Ascending aorta (tissue), 2 donors: ENCODE results near the gene EFCAB9. TPM values are rescaled to one million over a fixed set of nuclear protein-coding genes. Genes with fewer than 3 reads are reported as not detected.
"Not testable (repeated sequence)": the region's sequence is repeated elsewhere in the genome, so short reads cannot be mapped to it uniquely, and the experiment has no call there.

Experiments
- DNase-seq, 2 donors: peaks; one replicate each; pipeline ENCODE4 v3.0.0-alpha.2; 2019; ENCODE audit warnings: low spot score in 2 of 2
- H3K27ac ChIP-seq, 2 donors: fragments of 200-600 bp; sonication (generic); one replicate each; pipeline ENCODE4 v1.5.1; 2016 to 2017; ENCODE audit warnings: mild to moderate bottlenecking in 1 of 2
- H3K27me3 ChIP-seq: fragments of 200-600 bp; sonication (generic); one replicate; pipeline ENCODE4 v1.5.1; 2017
- H3K36me3 ChIP-seq, 2 donors: fragments of 200-600 bp; sonication (generic); one replicate each; pipeline ENCODE4 v1.5.1; 2016
- H3K4me1 ChIP-seq, 2 donors: fragments of 200-600 bp; sonication (generic); one replicate each; pipeline ENCODE4 v1.5.1; 2016 to 2017; ENCODE audit warnings: mild to moderate bottlenecking in 1 of 2
- H3K4me3 ChIP-seq, 2 donors: fragments of 200-600 bp; sonication (generic); one replicate each; pipeline ENCODE4 v1.5.1; 2016 to 2017; ENCODE audit warnings: mild to moderate bottlenecking in 1 of 2
- H3K9me3 ChIP-seq, 2 donors: fragments of 200-600 bp; sonication (generic); one replicate each; pipeline ENCODE4 v1.5.1; 2016
- intact Hi-C: fragments of 100-400 bp; cut with DNase I; formaldehyde crosslinking; loops from one replicate; pipeline ENCODE4 v1.15.1; 2023
- total RNA-seq: library from RNA; depleted of rRNA; stranded (reverse); fragments of >200 nt; gene quantifications from one replicate; pipeline ENCODE4 v1.1.0, GENCODE V29; 2016
- TF ChIP-seq, protein P1 (sequence below), 3 experiments: fragments of 200-600 bp in 2 of 3; fragments of 450-650 bp in 1 of 3; sonication (generic) in 2 of 3; IDR thresholded peaks; one replicate each; pipeline ENCODE4 v1.5.1; 2016 to 2019; ENCODE audit warnings: antibody characterized with exemption in 3 of 3, mild to moderate bottlenecking in 1 of 3, moderate library complexity in 1 of 3

Gene EFCAB9
- total RNA-seq, 1 donor from 2014 or later = not detected

GRCh38 chr5:172147857-172148256 lies 46.1 kb upstream of the EFCAB9 start:
- TF ChIP-seq, protein P1, sequence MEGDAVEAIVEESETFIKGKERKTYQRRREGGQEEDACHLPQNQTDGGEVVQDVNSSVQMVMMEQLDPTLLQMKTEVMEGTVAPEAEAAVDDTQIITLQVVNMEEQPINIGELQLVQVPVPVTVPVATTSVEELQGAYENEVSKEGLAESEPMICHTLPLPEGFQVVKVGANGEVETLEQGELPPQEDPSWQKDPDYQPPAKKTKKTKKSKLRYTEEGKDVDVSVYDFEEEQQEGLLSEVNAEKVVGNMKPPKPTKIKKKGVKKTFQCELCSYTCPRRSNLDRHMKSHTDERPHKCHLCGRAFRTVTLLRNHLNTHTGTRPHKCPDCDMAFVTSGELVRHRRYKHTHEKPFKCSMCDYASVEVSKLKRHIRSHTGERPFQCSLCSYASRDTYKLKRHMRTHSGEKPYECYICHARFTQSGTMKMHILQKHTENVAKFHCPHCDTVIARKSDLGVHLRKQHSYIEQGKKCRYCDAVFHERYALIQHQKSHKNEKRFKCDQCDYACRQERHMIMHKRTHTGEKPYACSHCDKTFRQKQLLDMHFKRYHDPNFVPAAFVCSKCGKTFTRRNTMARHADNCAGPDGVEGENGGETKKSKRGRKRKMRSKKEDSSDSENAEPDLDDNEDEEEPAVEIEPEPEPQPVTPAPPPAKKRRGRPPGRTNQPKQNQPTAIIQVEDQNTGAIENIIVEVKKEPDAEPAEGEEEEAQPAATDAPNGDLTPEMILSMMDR (IDR thresholded peaks at IDR 0.05) = no peak
- Histone ChIP-seq H3K27me3 (no peaks in the 10 kb centered on the region), H3K27ac (no peak overlapping the region), H3K36me3 (no peaks in the 10 kb centered on the region), H3K9me3 (no peaks in the 10 kb centered on the region), H3K4me3 (no peak overlapping the region), H3K4me1 (no peaks in the 10 kb centered on the region)
- intact Hi-C loops = no loop called here
- DNase-seq = no peak

DNA sequence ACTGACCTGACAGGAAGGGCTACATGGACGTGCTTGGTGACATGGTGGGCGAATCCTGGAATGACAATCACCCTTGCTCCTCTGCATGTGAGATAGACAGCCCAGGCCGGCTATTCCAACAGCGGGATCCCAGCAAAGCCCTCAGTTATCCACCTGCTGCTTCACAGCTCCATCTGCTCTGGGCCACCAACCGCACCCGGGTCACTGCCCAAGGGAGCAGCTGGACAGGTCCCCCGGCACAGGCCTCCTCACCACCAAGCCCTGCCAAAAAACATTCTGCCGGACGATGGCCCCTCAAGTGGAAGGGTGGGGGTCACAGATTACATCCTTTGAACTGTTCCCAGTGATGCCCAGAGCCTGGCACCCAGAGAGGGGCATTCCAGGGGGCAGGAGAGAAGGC lies 45.6 kb upstream of the EFCAB9 start:
- Histone ChIP-seq H3K4me1 (no peaks in the 10 kb centered on the region), H3K4me3 (no peak overlapping the region), H3K36me3 (no peaks in the 10 kb centered on the region), H3K9me3 (no peaks in the 10 kb centered on the region), H3K27me3 (no peaks in the 10 kb centered on the region), H3K27ac (no peak overlapping the region)
- intact Hi-C loops = no loop called here
- DNase-seq = no peak
- TF ChIP-seq, protein P1 (IDR thresholded peaks at IDR 0.05) = no peak

- Histone ChIP-seq H3K4me1 (no peaks in the 10 kb centered on the region), H3K4me3 (no peak overlapping the region), H3K9me3 (no peaks in the 10 kb centered on the region), H3K27ac (no peak overlapping the region), H3K36me3 (no peaks in the 10 kb centered on the region), H3K27me3 (no peaks in the 10 kb centered on the region)
- no peak for DNase-seq
- intact Hi-C loops = no loop called here
- TF ChIP-seq, protein P1 (IDR thresholded peaks at IDR 0.05) = no peak
Measured at GRCh38 chr5:172149073-172149472, 44.9 kb upstream of the EFCAB9 start.

- H3K27me3 ChIP-seq, H3K4me1 ChIP-seq, H3K4me3 ChIP-seq, H3K36me3 ChIP-seq, intact Hi-C loops, H3K9me3 ChIP-seq, H3K27ac ChIP-seq, DNase-seq: not testable (repeated sequence)
Measured at GRCh38 chr5:172149481-172149880, 44.5 kb upstream of the EFCAB9 start.

- peaks cover 0 to 6% of the 10 kb centered on the region in 2 donors for H3K36me3 ChIP-seq
- TF ChIP-seq, protein P1 (IDR thresholded peaks at IDR 0.05) = no peak
- no peak overlapping the region for H3K27ac ChIP-seq
- no peak overlapping the region for H3K4me3 ChIP-seq
- H3K9me3 ChIP-seq = no peaks in the 10 kb centered on the region
- peak; percentile 50 to 82 for DNase-seq
- no peaks in the 10 kb centered on the region for H3K4me1 ChIP-seq
- intact Hi-C loops = no loop called here
- H3K27me3 ChIP-seq = no peaks in the 10 kb centered on the region
Measured at GRCh38 chr5:172150514-172151425, 43.2 kb upstream of the EFCAB9 start.

- TF ChIP-seq, protein P1 (IDR thresholded peaks at IDR 0.05) = no peak
- no peaks in the 10 kb centered on the region for H3K27me3 ChIP-seq
- no peaks in the 10 kb centered on the region for H3K9me3 ChIP-seq
- DNase-seq = no peak
- no peaks in the 10 kb centered on the region for H3K4me1 ChIP-seq
- intact Hi-C loops = no loop called here
- no peak overlapping the region for H3K27ac ChIP-seq
- H3K4me3 ChIP-seq = no peak overlapping the region
- H3K36me3 ChIP-seq = peaks cover 8 to 13% of the 10 kb centered on the region in 2 donors
Measured at GRCh38 chr5:172151661-172152210, 42.2 kb upstream of the EFCAB9 start.
